Measurements from ENCODE around the gene DENND2A.

The DENND2A gene

DNA sequence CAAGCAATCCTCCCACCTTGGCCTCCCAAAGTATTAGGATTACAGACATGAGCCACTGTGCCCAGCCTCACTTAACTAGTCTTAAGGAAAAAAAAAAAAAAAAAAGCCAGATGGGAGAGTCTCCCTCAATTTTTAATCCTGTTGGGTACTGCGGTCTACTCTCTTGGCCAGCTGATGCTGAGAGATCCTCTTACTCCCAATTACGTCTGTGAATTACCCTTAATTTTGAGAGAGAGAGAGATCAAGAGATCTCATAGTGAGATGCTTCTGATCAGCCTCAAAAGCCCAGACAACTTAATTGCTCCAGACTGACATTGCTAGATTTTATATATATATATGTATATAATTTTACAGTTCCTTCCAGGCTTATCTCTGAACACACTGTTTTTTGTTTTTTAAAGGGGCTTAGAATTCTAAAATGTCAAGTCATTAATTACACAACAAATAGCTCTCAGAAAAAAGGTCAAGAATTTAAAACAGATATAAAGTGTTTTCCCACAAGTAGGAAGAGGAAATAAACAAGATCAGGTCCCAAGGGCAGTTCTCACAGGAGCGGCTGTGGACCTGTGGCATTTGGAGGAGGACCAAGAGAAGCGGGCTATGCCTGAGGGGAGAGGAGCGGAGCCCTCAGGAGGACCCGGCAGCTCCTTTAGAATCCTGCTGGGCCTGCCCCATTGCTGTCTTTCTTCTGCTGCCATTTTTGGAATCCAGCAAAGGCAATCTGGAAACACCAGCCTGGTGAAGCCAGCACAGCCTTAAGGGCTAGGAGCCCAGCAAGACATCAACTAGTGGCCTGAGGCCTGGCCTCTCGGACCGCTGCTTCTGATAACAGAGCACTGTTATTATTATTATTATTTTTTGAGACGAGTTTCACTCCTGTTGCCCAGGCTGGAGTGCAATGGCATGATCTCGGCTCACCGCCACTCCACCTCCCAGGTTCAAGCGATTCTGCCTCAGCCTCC, 30.1 kb downstream of the DENND2A start:
- TF ChIP-seq NFIC (IDR thresholded peaks at IDR 0.05) (no peak), CREB1 (IDR thresholded peaks at IDR 0.05; ENCODE audit: low read depth) (no peak), TCF12 (IDR thresholded peaks at IDR 0.05; ENCODE audit: low read depth) (no peak), CEBPB (IDR thresholded peaks at IDR 0.05) (no peak), TEAD4 (IDR thresholded peaks at IDR 0.05) (no peak), MAX (IDR thresholded peaks at IDR 0.05) (no peak), EGR1 (IDR thresholded peaks at IDR 0.05) (no peak), RAD21 (IDR thresholded peaks at IDR 0.05; ENCODE audit: low read depth) (no peak)
- TF ChIP-seq, protein P1, sequence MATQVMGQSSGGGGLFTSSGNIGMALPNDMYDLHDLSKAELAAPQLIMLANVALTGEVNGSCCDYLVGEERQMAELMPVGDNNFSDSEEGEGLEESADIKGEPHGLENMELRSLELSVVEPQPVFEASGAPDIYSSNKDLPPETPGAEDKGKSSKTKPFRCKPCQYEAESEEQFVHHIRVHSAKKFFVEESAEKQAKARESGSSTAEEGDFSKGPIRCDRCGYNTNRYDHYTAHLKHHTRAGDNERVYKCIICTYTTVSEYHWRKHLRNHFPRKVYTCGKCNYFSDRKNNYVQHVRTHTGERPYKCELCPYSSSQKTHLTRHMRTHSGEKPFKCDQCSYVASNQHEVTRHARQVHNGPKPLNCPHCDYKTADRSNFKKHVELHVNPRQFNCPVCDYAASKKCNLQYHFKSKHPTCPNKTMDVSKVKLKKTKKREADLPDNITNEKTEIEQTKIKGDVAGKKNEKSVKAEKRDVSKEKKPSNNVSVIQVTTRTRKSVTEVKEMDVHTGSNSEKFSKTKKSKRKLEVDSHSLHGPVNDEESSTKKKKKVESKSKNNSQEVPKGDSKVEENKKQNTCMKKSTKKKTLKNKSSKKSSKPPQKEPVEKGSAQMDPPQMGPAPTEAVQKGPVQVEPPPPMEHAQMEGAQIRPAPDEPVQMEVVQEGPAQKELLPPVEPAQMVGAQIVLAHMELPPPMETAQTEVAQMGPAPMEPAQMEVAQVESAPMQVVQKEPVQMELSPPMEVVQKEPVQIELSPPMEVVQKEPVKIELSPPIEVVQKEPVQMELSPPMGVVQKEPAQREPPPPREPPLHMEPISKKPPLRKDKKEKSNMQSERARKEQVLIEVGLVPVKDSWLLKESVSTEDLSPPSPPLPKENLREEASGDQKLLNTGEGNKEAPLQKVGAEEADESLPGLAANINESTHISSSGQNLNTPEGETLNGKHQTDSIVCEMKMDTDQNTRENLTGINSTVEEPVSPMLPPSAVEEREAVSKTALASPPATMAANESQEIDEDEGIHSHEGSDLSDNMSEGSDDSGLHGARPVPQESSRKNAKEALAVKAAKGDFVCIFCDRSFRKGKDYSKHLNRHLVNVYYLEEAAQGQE (IDR thresholded peaks at IDR 0.05; ENCODE audit: low read depth) = no peak
- TF ChIP-seq, protein P2, sequence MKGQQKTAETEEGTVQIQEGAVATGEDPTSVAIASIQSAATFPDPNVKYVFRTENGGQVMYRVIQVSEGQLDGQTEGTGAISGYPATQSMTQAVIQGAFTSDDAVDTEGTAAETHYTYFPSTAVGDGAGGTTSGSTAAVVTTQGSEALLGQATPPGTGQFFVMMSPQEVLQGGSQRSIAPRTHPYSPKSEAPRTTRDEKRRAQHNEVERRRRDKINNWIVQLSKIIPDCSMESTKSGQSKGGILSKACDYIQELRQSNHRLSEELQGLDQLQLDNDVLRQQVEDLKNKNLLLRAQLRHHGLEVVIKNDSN (IDR thresholded peaks at IDR 0.05) = no peak

- no peak for TF ChIP-seq TAF1 (IDR thresholded peaks at IDR 0.05; ENCODE audit: low read depth)
- TF ChIP-seq CREB1 (IDR thresholded peaks at IDR 0.05; ENCODE audit: low read depth) = no peak
- no peak for TF ChIP-seq MAX (IDR thresholded peaks at IDR 0.05)
- no peak for TF ChIP-seq EP300 (IDR thresholded peaks at IDR 0.05; ENCODE audit: borderline replicate concordance)
- TF ChIP-seq CEBPB (IDR thresholded peaks at IDR 0.05) = no peak
- TF ChIP-seq NFIC (IDR thresholded peaks at IDR 0.05) = no peak
- TF ChIP-seq, protein P1 (IDR thresholded peaks at IDR 0.05; ENCODE audit: low read depth) = no peak
- no peak for TF ChIP-seq RAD21 (IDR thresholded peaks at IDR 0.05; ENCODE audit: low read depth)
- TF ChIP-seq ZBTB7A (IDR thresholded peaks at IDR 0.05; ENCODE audit: low read depth) = no peak
- TF ChIP-seq EGR1 (IDR thresholded peaks at IDR 0.05) = no peak
- no peak for TF ChIP-seq TEAD4 (IDR thresholded peaks at IDR 0.05)
- no peak for TF ChIP-seq YY1 (IDR thresholded peaks at IDR 0.05; ENCODE audit: low read depth)
- TF ChIP-seq, protein P2 (IDR thresholded peaks at IDR 0.05) = no peak
- no peak for TF ChIP-seq FOXM1 (IDR thresholded peaks at IDR 0.05; ENCODE audit: borderline replicate concordance, low read depth)
These were observed 31.0 kb downstream of the DENND2A start for GRCh38 chr7:140609646-140610045.

DNA sequence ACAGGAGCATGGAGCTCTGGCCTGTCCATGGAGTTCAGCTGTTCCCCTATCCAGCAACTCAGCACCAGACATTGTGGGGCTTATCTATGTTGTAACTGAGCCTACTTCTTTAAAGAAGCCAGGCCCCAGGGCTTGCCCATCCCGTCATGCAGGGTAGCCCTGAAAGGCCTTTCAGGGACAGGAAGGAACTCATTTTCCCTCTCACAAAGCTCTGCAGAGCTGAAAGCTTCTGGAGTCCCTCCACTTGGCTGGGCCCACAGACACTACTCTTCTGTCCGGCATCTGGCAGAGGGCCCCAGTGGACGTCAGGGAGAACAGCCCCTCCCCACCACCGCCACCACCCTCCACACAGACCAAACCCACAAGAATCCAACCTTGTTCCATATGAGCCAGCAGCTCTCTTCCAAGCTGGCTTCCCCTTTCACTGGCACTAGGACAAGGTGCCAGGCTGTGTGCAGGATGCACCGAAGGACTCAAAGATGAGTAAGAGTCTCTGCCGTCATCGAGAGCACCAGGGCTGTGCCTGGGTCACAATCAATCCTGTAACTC, 33.1 kb downstream of the DENND2A start:
- no peak for TF ChIP-seq CREB1 (IDR thresholded peaks at IDR 0.05; ENCODE audit: low read depth)
- TF ChIP-seq, protein P1 (IDR thresholded peaks at IDR 0.05; ENCODE audit: low read depth) = no peak
- no peak for TF ChIP-seq EGR1 (IDR thresholded peaks at IDR 0.05)
- no peak for TF ChIP-seq TCF12 (IDR thresholded peaks at IDR 0.05; ENCODE audit: low read depth)
- TF ChIP-seq CEBPB (IDR thresholded peaks at IDR 0.05) = no peak
- TF ChIP-seq NFIC (IDR thresholded peaks at IDR 0.05) = no peak
- no peak for TF ChIP-seq RAD21 (IDR thresholded peaks at IDR 0.05; ENCODE audit: low read depth)
- no peak for TF ChIP-seq TAF1 (IDR thresholded peaks at IDR 0.05; ENCODE audit: low read depth)
- TF ChIP-seq, protein P2 (IDR thresholded peaks at IDR 0.05) = no peak
- no peak for TF ChIP-seq MAX (IDR thresholded peaks at IDR 0.05)
- no peak for TF ChIP-seq YY1 (IDR thresholded peaks at IDR 0.05; ENCODE audit: low read depth)
- TF ChIP-seq ZBTB7A (IDR thresholded peaks at IDR 0.05; ENCODE audit: low read depth) = no peak
- TF ChIP-seq FOXM1 (IDR thresholded peaks at IDR 0.05; ENCODE audit: borderline replicate concordance, low read depth) = no peak
- no peak for TF ChIP-seq EP300 (IDR thresholded peaks at IDR 0.05; ENCODE audit: borderline replicate concordance)
- TF ChIP-seq TEAD4 (IDR thresholded peaks at IDR 0.05) = no peak
